HepG2 (cell line): ENCODE results near the gene HID1.

ENCODE experiments used
- IKZF1 ChIP-seq: fragments of 450-650 bp; IDR thresholded peaks from 2 replicates; pipeline ENCODE4 v1.7.1; 2016
- RBM39 ChIP-seq: fragments of 200-400 bp; formaldehyde crosslinking; IDR thresholded peaks from one replicate; pipeline ENCODE4 v1.6.1; 2018; ENCODE audit warnings: antibody characterized with exemption, mild to moderate bottlenecking, low read depth, low read length; ENCODE audit not compliant: poor library complexity, severe bottlenecking
- SALL2 ChIP-seq: sonication (generic); formaldehyde crosslinking; IDR thresholded peaks from 2 replicates; pipeline ENCODE4 v1.8.1; 2023; ENCODE audit warnings: mild to moderate bottlenecking, missing genetic modification reagents, inconsistent platforms

GRCh38 chr17:75008373-75008772 is 35.8 kb upstream of the HID1 start:
- TF ChIP-seq IKZF1: no peak
- no peak for TF ChIP-seq SALL2 (CRISPR knock-in tag)
- no peak for TF ChIP-seq RBM39
